Kidney capillary endothelial cell (primary cell): ENCODE data around the gene POLL.

Experiments used
- DNase-seq: peaks from one replicate; pipeline ENCODE4 v3.0.0-alpha.2; 2018; ENCODE audit warnings: low spot score

The POLL gene

GRCh38 chr10:101560298-101561067, 27.6 kb downstream of the POLL start:
- DNase-seq, result no peak

GRCh38 chr10:101559596-101560297, 28.3 kb downstream of the POLL start:
- no peak for DNase-seq

GRCh38 chr10:101558671-101559595, 29.1 kb downstream of the POLL start:
- DNase-seq, result no peak

GRCh38 chr10:101558204-101558603, 29.9 kb downstream of the POLL start:
- DNase-seq, result no peak

GRCh38 chr10:101557541-101557940, 30.5 kb downstream of the POLL start:
- no peak for DNase-seq

- no peak for DNase-seq
Observed at GRCh38 chr10:101552442-101552841, 35.6 kb downstream of the POLL start.

GRCh38 chr10:101550965-101551364, 37.1 kb downstream of the POLL start:
- DNase-seq, result no peak

GRCh38 chr10:101545898-101546297, 42.2 kb downstream of the POLL start:
- DNase-seq, result no peak

- DNase-seq, result no peak
Observed at GRCh38 chr10:101538446-101538845, 49.6 kb downstream of the POLL start.

- DNase-seq, result peak; percentile 25
Observed at GRCh38 chr10:101536800-101537199, 51.3 kb downstream of the POLL start.

GRCh38 chr10:101535949-101536348, 52.1 kb downstream of the POLL start:
- DNase-seq, result peak; percentile 40

GRCh38 chr10:101529725-101530553, 58.1 kb downstream of the POLL start:
- DNase-seq, result no peak

- DNase-seq, result no peak
Observed at GRCh38 chr10:101529207-101529606, 58.9 kb downstream of the POLL start.
